ENCODE results near the gene CCDC186. TPM values are rescaled to one million over a fixed set of nuclear protein-coding genes. Genes with fewer than 3 reads are reported as not detected.

CCDC186 gene
- polyA plus RNA-seq, 2 of the 4 experiments (the other 2 are of a cell fraction) = 7.4 to 13.4 TPM

GRCh38 chr10:114087655-114088054 lies 86.3 kb downstream of the CCDC186 start:
- CTCF ChIA-PET = interaction anchor here (0.9 to 3.4 kb wide), 3 partner anchors 16 to 289 kb away, joined by 3 to 13 read pairs (median 3); no protein-coding TSS in a partner anchor
- TF ChIP-seq HOXA7 (CRISPR knock-in tag; IDR thresholded peaks at IDR 0.05) = no peak
- no peak for TF ChIP-seq MAZ (IDR thresholded peaks at IDR 0.05; ENCODE audit: borderline replicate concordance, low read depth, low read length)
- TF ChIP-seq, protein P1, sequence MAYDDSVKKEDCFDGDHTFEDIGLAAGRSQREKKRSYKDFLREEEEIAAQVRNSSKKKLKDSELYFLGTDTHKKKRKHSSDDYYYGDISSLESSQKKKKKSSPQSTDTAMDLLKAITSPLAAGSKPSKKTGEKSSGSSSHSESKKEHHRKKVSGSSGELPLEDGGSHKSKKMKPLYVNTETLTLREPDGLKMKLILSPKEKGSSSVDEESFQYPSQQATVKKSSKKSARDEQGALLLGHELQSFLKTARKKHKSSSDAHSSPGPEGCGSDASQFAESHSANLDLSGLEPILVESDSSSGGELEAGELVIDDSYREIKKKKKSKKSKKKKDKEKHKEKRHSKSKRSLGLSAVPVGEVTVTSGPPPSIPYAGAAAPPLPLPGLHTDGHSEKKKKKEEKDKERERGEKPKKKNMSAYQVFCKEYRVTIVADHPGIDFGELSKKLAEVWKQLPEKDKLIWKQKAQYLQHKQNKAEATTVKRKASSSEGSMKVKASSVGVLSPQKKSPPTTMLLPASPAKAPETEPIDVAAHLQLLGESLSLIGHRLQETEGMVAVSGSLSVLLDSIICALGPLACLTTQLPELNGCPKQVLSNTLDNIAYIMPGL (CRISPR knock-in tag; IDR thresholded peaks at IDR 0.05; ENCODE audit: borderline replicate concordance) = no peak
- no peak for TF ChIP-seq FOSB (CRISPR knock-in tag; IDR thresholded peaks at IDR 0.05)
- no peak for TF ChIP-seq CTCF (IDR thresholded peaks at IDR 0.05)
- no peak for TF ChIP-seq ZNF302 (CRISPR knock-in tag; IDR thresholded peaks at IDR 0.05)
- no peak for TF ChIP-seq CEBPB (IDR thresholded peaks at IDR 0.05)
- no peak for TF ChIP-seq GATA3 (IDR thresholded peaks at IDR 0.05; ENCODE audit: borderline replicate concordance)
- TF ChIP-seq CHD4 (IDR thresholded peaks at IDR 0.05; ENCODE audit: borderline replicate concordance) = no peak
- TF ChIP-seq HEYL (CRISPR knock-in tag; IDR thresholded peaks at IDR 0.05) = no peak
- TF ChIP-seq BCL3 (IDR thresholded peaks at IDR 0.05) = no peak
- TF ChIP-seq POLR2A (IDR thresholded peaks at IDR 0.05; ENCODE audit: low read length) = no peak
- TF ChIP-seq JUNB (IDR thresholded peaks at IDR 0.05) = no peak
- Histone ChIP-seq H3K4me2 (no peak overlapping the region), H3K9me3 (no peaks in the 10 kb centered on the region), H3K4me3 (no peak overlapping the region), H3K27ac (no peak overlapping the region), H3K4me1 (peaks cover 4% of the 10 kb centered on the region)
- 62% methylated on average over 4 of the region's 4 CpGs for WGBS (ENCODE audit: missing lambda C conversion rate)
- FAIRE-seq (no peak), ATAC-seq (peak; percentile 55 to 57; a peak in 3 of 6 replicates), DNase-seq (ENCODE audit: low read depth in 1 of 2, low spot score in 1 of 2) (no peak)
- POLR2A ChIA-PET = interaction anchor here (0.6 kb wide), 1 partner anchor 44 kb away, joined by 3 read pairs; the partner anchor contains the start of gene ADRB1

DNA sequence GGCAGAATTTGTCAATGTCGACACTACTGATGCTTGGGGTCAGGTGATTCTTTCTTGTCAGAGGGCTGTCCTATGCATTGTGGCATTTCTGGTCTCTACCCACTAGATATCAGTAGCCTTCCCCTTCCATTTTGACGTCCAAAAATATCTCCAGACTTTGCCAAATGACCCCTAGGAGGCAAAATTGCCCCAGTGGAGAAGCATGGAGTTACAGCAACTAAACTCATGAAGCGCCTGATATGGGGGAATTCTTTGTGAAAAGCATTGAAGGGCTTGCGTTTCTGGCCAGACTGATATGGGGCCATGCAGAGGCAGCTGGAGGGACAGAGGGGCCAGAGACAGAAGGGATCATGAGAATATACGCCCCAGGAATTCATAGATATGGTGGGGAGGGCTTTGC lies 86.7 kb downstream of the CCDC186 start:
- TF ChIP-seq TP53 (CRISPR knock-in tag; IDR thresholded peaks at IDR 0.05) (no peak), CTCF (IDR thresholded peaks at IDR 0.05) (no peak)
- no peak for DNase-seq (ENCODE audit: low read depth in 1 of 2, low spot score in 1 of 2)
- CTCF ChIA-PET = interaction anchor here (0.9 to 1.2 kb wide), 3 partner anchors 16 to 288 kb away, joined by 3 read pairs; no protein-coding TSS in a partner anchor
- Histone ChIP-seq H3K9me3 (no peaks in the 10 kb centered on the region), H3K4me3 (no peak overlapping the region), H3K27ac (no peak overlapping the region), H3K4me2 (no peak overlapping the region), H3K4me1 (peaks cover 8% of the 10 kb centered on the region)
- no peak for FAIRE-seq
- WGBS (ENCODE audit: missing lambda C conversion rate) = 75% methylated on average over 5 of the region's 5 CpGs
- ATAC-seq = peak; percentile 41 to 74; a peak in 3 of 6 replicates
- POLR2A ChIA-PET = interaction anchor here (0.6 kb wide), 1 partner anchor 44 kb away, joined by 3 read pairs; the partner anchor contains the start of gene ADRB1

DNA sequence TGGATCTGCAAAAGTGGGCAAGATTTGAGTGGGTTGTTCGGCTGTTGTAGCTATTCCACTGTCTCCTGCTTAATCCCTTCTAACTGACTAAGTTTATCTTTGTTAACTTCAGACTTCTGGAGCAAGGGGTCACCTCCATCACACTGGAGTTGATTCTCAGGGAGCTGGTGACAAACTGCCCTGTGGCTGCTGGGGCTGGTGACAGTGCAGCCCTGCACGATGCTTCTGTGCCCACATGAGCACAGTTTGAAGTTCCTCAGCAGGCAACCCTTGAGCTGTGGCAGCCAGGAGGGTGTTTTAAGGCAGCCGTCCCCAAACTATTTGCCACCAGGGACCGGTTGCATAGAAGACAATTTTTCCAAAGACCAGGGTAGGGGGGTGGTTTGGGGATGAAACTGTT lies 89.8 kb downstream of the CCDC186 start:
- no peak overlapping the region for H3K4me3 ChIP-seq
- DNase-seq (ENCODE audit: low read depth in 1 of 2, low spot score in 1 of 2) = no peak
- no peak for FAIRE-seq
- H3K4me2 ChIP-seq = no peak overlapping the region
- no peak for TF ChIP-seq KDM5A (IDR thresholded peaks at IDR 0.05)
- TF ChIP-seq MAZ (IDR thresholded peaks at IDR 0.05; ENCODE audit: borderline replicate concordance, low read depth, low read length) = no peak
- no peak for TF ChIP-seq REST (IDR thresholded peaks at IDR 0.05)
- ChIA-PET CTCF (interaction anchor here (0.8 to 1.3 kb wide), 4 partner anchors 16 to 259 kb away, joined by 3 to 5 read pairs (median 3); no protein-coding TSS in a partner anchor), POLR2A (no interaction called here)
- H3K9me3 ChIP-seq = no peaks in the 10 kb centered on the region
- no peak; a peak in 1 of 6 replicates for ATAC-seq
- no peak overlapping the region for H3K27ac ChIP-seq
- 65% methylated on average over 4 of the region's 4 CpGs for WGBS (ENCODE audit: missing lambda C conversion rate)
- peaks cover 16% of the 10 kb centered on the region for H3K4me1 ChIP-seq
